Endothelial cell of umbilical vein (primary cell): ENCODE data around the gene TOR4A. TPM values are rescaled to one million over a fixed set of nuclear protein-coding genes. Genes with fewer than 3 reads are reported as not detected.
A peak's percentile ranks its signal among the peaks of the same experiment; 100 is the strongest.

Experiments used
- BruUV-seq: library from RNA; stranded (reverse); fragments of 400-500 nt; replicated peaks from 2 replicates; lab custom pipeline; 2021; lab: Mats Ljungman, UMichigan
- CTCF ChIA-PET: fragments of 300-600, 350-600 bp; sonication (Branson Sonifier 250); formaldehyde crosslinking; loops from one replicate; lab custom pipeline; 2021; ENCODE audit warnings: antibody characterized with exemption, inconsistent platforms; lab: Charles Lee
- POLR2A ChIA-PET: fragments of 300-600, 350-600 bp; sonication (Branson Sonifier 250); formaldehyde crosslinking; loops from one replicate; lab custom pipeline; 2021; ENCODE audit warnings: antibody characterized with exemption, inconsistent platforms; lab: Charles Lee
- DNase-seq: peaks from one replicate; pipeline ENCODE4 v3.0.0-alpha.2; 2011; ENCODE audit warnings: low read depth, low spot score
- FAIRE-seq: peaks from 2 replicates; lab custom pipeline; 2011; peaks lifted over from hg19 to GRCh38; lab: Jason Lieb, UNC
- H2AFZ ChIP-seq: 2 replicates; pipeline ENCODE4 v1.6.0; 2012; ENCODE audit warnings: low read depth, low read length, control low read depth, inconsistent platforms
- H3K27ac ChIP-seq: 2 replicates; pipeline ENCODE4 v1.5.1; 2011; ENCODE audit warnings: low read depth, mild to moderate bottlenecking, control low read depth, low read length, moderate library complexity; ENCODE audit not compliant: insufficient read depth
- H3K27me3 ChIP-seq, 2 experiments: 2 replicates each; pipeline versions ENCODE4 v1.6.0 to v1.6.1; 2011; ENCODE audit warnings: low read length in 2 of 2, mixed read lengths in 1 of 2; ENCODE audit not compliant: control insufficient read depth in 2 of 2, insufficient read depth in 2 of 2
- H3K36me3 ChIP-seq, 2 experiments: 2 replicates in 1 of 2; 3 replicates in 1 of 2; pipeline ENCODE4 v1.5.1; 2011; ENCODE audit warnings: low read length in 2 of 2, mild to moderate bottlenecking in 1 of 2, moderate library complexity in 1 of 2; ENCODE audit not compliant: control insufficient read depth in 2 of 2, insufficient read depth in 2 of 2; ENCODE audit errors: extremely low read depth in 1 of 2
- H3K4me1 ChIP-seq: 3 replicates; pipeline ENCODE4 v1.5.1; 2011; ENCODE audit warnings: mild to moderate bottlenecking, low read length; ENCODE audit not compliant: control insufficient read depth, insufficient read depth; ENCODE audit errors: extremely low read depth
- H3K4me2 ChIP-seq: 2 replicates; pipeline ENCODE4 v1.6.1; 2011; ENCODE audit warnings: low read length, control low read depth, mixed read lengths; ENCODE audit not compliant: insufficient read depth
- H3K4me3 ChIP-seq, 3 experiments: fragments of 200-600 bp in 1 of 3; sonication (generic), shearing (Covaris generic) in 1 of 3; replicated peaks in 1 of 3; 2 replicates each; pipeline ENCODE4 v1.5.1; 2011 to 2016; ENCODE audit warnings: control low read depth in 3 of 3, low read length in 3 of 3, mild to moderate bottlenecking in 2 of 3, inconsistent platforms in 1 of 3, low read depth in 1 of 3, moderate library complexity in 1 of 3; ENCODE audit not compliant: insufficient read depth in 1 of 3
- H3K79me2 ChIP-seq: 2 replicates; pipeline ENCODE4 v1.6.0; 2012; ENCODE audit warnings: low read length, inconsistent platforms; ENCODE audit not compliant: control insufficient read depth, insufficient read depth
- H3K9ac ChIP-seq: replicated peaks from 2 replicates; pipeline ENCODE3; 2011; ENCODE audit warnings: low read length, control low read depth; ENCODE audit not compliant: insufficient read depth; ENCODE audit errors: extremely low read depth
- H3K9me1 ChIP-seq: replicated peaks from 3 replicates; pipeline ENCODE4 v1.6.0; 2011; ENCODE audit warnings: mild to moderate bottlenecking, low read length; ENCODE audit not compliant: control insufficient read depth, insufficient read depth; ENCODE audit errors: extremely low read depth
- H3K9me3 ChIP-seq: replicated peaks from 2 replicates; pipeline ENCODE4 v1.5.1; 2012; ENCODE audit warnings: low read length, inconsistent platforms; ENCODE audit not compliant: control insufficient read depth, insufficient read depth
- H4K20me1 ChIP-seq: replicated peaks from 2 replicates; pipeline ENCODE3; 2011; ENCODE audit warnings: mild to moderate bottlenecking, low read length; ENCODE audit not compliant: control insufficient read depth, insufficient read depth; ENCODE audit errors: extremely low read depth
- CTCF ChIP-seq, 2 donors: IDR thresholded peaks; 1 replicate in 1 of 2; 2 replicates in 1 of 2; pipeline ENCODE4 v1.5.1; 2011; ENCODE audit warnings: low read length in 2 of 2, mild to moderate bottlenecking in 2 of 2, moderate library complexity in 2 of 2, control low read depth in 1 of 2, inconsistent platforms in 1 of 2, low read depth in 1 of 2; ENCODE audit not compliant: insufficient read depth in 1 of 2; ENCODE audit errors: extremely low read depth in 1 of 2
- FOS ChIP-seq: IDR thresholded peaks from 2 replicates; pipeline ENCODE4 v1.6.1; 2011; ENCODE audit warnings: mild to moderate bottlenecking, low read length, moderate library complexity, borderline replicate concordance; ENCODE audit not compliant: insufficient read depth
- GATA2 ChIP-seq: IDR thresholded peaks from 2 replicates; pipeline ENCODE4 v1.7.0; 2011; ENCODE audit warnings: low read depth, mild to moderate bottlenecking, moderate library complexity, mixed read lengths, low read length; ENCODE audit not compliant: insufficient read length, insufficient read depth
- MAX ChIP-seq: IDR thresholded peaks from 2 replicates; pipeline ENCODE4 v1.6.1; 2011; ENCODE audit not compliant: insufficient read depth, insufficient read length
- POLR2AphosphoS5 ChIP-seq: IDR thresholded peaks from 2 replicates; pipeline ENCODE4 v1.6.1; 2012; ENCODE audit warnings: low read depth, mild to moderate bottlenecking, control low read depth, low read length, moderate library complexity; ENCODE audit not compliant: insufficient read depth
- dilution Hi-C: fragments of 300-500 bp; cut with MboI; formaldehyde crosslinking; loops from one replicate; pipeline ENCODE4 v1.15.0; 2019; ENCODE audit warnings: low sequenced_read_pairs; ENCODE audit not compliant: extremely low pct_ligation_motif_present
- intact Hi-C: fragments of 100-400 bp; cut with micrococcal nuclease; formaldehyde crosslinking; loops from one replicate; pipeline ENCODE4 v1.10.0; 2022
- polyA plus RNA-seq, 4 experiments: library from polyadenylated mRNA; depleted of rRNA in 3 of 4; stranded (reverse) in 3 of 4; unstranded in 1 of 4; fragments of >200 nt; gene quantifications; 2 replicates each; pipeline versions ENCODE4 v1.2.1 to v1.2.3, GENCODE V29; 2011 to 2012; ENCODE audit warnings: missing spikeins in 1 of 4
- total RNA-seq: library from RNA; stranded (reverse); gene quantifications from 2 replicates; pipeline ENCODE4 v1.2.3, GENCODE V29; 2021

The TOR4A gene
- total and polyA plus RNA-seq, 2 donors (not counting 3 experiments of a cell fraction or from before 2014, with no cell fraction given) = 32.4 to 48.0 TPM

- ChIA-PET CTCF (interaction anchor here (0.9 to 1.3 kb wide), 3 partner anchors 15 to 33 kb away, joined by 3 to 9 read pairs (median 3); partner anchors contain the start of gene NELFB), POLR2A (interaction anchor here (0.8 to 1.4 kb wide), 2 partner anchors 27 to 29 kb away, joined by 5 to 7 read pairs; partner anchors contain the start of gene TUBB4B)
- peak; percentile 70 for FAIRE-seq
- H2AFZ ChIP-seq = no peak overlapping the region
- no peak overlapping the region for H3K4me3 ChIP-seq
- no peaks in the 10 kb centered on the region for H3K79me2 ChIP-seq
- H3K36me3 ChIP-seq = peaks cover 0 to 35% of the 10 kb centered on the region in 2 experiments
- H3K9me3 ChIP-seq = no peaks in the 10 kb centered on the region
- H3K4me2 ChIP-seq = no peak overlapping the region
- peak overlapping the region; percentile 47 for H3K27ac ChIP-seq
- H3K9ac ChIP-seq = no peak overlapping the region
- dilution Hi-C loops (no loop called here), intact Hi-C loops (loop anchor here (1.0 to 2.0 kb wide), 3 partner anchors 8 to 69 kb away; partner anchors contain the start of genes NELFB, TOR4A and TPRN)
- peaks cover 22% of the 10 kb centered on the region for H3K4me1 ChIP-seq
- no peak for TF ChIP-seq FOS
- TF ChIP-seq POLR2AphosphoS5 = peak; percentile 4
- TF ChIP-seq CTCF (IDR thresholded peaks at IDR 0.05; ENCODE audit: extremely low read depth in 1 of 2, insufficient read depth in 1 of 2, low read depth in 1 of 2, low read length in 2 of 2) = no peak
- peak; percentile 68 for TF ChIP-seq MAX
- no peak for TF ChIP-seq GATA2
- BruUV-seq = no TSS peak
- no peaks in the 10 kb centered on the region for H4K20me1 ChIP-seq
- H3K27me3 ChIP-seq = no peaks in the 10 kb centered on the region
- DNase-seq = peak; percentile 46
- H3K9me1 ChIP-seq = no peaks in the 10 kb centered on the region
Observed at GRCh38 chr9:137269231-137269772, 8.2 kb upstream of the TOR4A start.
